Effector memory CD4-positive, alpha-beta T cell (primary cell): ENCODE data around the gene DDX46.

Experiments
- DNase-seq, 3 donors: peaks; one replicate each; pipeline ENCODE4 v3.0.0-alpha.2; 2020
- H3K27ac ChIP-seq: 2 replicates; pipeline ENCODE4 v1.7.0; 2013; ENCODE audit warnings: mild to moderate bottlenecking, low read length, moderate library complexity; ENCODE audit not compliant: insufficient read depth, poor library complexity, severe bottlenecking
- H3K27me3 ChIP-seq: replicated peaks from 2 replicates; pipeline ENCODE4 v1.7.0; 2013; ENCODE audit warnings: mild to moderate bottlenecking, low read length; ENCODE audit not compliant: insufficient read depth, control insufficient read depth, poor library complexity, severe bottlenecking
- H3K36me3 ChIP-seq: 2 replicates; pipeline ENCODE4 v1.7.0; 2013; ENCODE audit warnings: mild to moderate bottlenecking, low read length, moderate library complexity; ENCODE audit not compliant: control insufficient read depth, insufficient read depth
- H3K4me1 ChIP-seq: 2 replicates; pipeline ENCODE4 v1.7.0; 2013; ENCODE audit warnings: low read length, mild to moderate bottlenecking; ENCODE audit not compliant: control insufficient read depth, insufficient read depth, poor library complexity, severe bottlenecking
- H3K4me3 ChIP-seq: 2 replicates; pipeline ENCODE4 v1.7.0; 2013; ENCODE audit warnings: low read length, low read depth, mild to moderate bottlenecking; ENCODE audit not compliant: insufficient read depth, poor library complexity, severe bottlenecking
- H3K9me3 ChIP-seq: 2 replicates; pipeline ENCODE4 v1.7.0; 2013; ENCODE audit warnings: mild to moderate bottlenecking, low read length, moderate library complexity; ENCODE audit not compliant: control insufficient read depth

The DDX46 gene

GRCh38 chr5:134813407-134813806 lies 54.8 kb downstream of the DDX46 start:
- Histone ChIP-seq H3K4me3 (no peak overlapping the region), H3K36me3 (peaks cover 62% of the 10 kb centered on the region), H3K4me1 (no peaks in the 10 kb centered on the region), H3K9me3 (no peaks in the 10 kb centered on the region), H3K27me3 (no peaks in the 10 kb centered on the region), H3K27ac (no peak overlapping the region)
- DNase-seq: no peak

GRCh38 chr5:134813827-134814226 lies 55.2 kb downstream of the DDX46 start:
- Histone ChIP-seq H3K36me3 (peaks cover 61% of the 10 kb centered on the region), H3K9me3 (no peaks in the 10 kb centered on the region), H3K27me3 (no peaks in the 10 kb centered on the region), H3K4me1 (no peaks in the 10 kb centered on the region), H3K27ac (no peak overlapping the region), H3K4me3 (no peak overlapping the region)
- no peak for DNase-seq

GRCh38 chr5:134817006-134817405 lies 58.4 kb downstream of the DDX46 start:
- Histone ChIP-seq H3K9me3 (no peaks in the 10 kb centered on the region), H3K4me1 (no peaks in the 10 kb centered on the region), H3K36me3 (peaks cover 52% of the 10 kb centered on the region), H3K4me3 (no peak overlapping the region), H3K27me3 (no peaks in the 10 kb centered on the region), H3K27ac (no peak overlapping the region)
- DNase-seq: no peak

- H3K36me3 ChIP-seq: peaks cover 56% of the 10 kb centered on the region
- no peak overlapping the region for H3K27ac ChIP-seq
- H3K9me3 ChIP-seq: no peaks in the 10 kb centered on the region
- no peak overlapping the region for H3K4me3 ChIP-seq
- no peaks in the 10 kb centered on the region for H3K4me1 ChIP-seq
- no peaks in the 10 kb centered on the region for H3K27me3 ChIP-seq
- DNase-seq: no peak
Measured at GRCh38 chr5:134818776-134819175, 60.2 kb downstream of the DDX46 start.

GRCh38 chr5:134819407-134819963 lies 60.9 kb downstream of the DDX46 start:
- Histone ChIP-seq H3K4me1 (no peaks in the 10 kb centered on the region), H3K9me3 (no peaks in the 10 kb centered on the region), H3K27ac (no peak overlapping the region), H3K27me3 (no peaks in the 10 kb centered on the region), H3K36me3 (peaks cover 55% of the 10 kb centered on the region), H3K4me3 (no peak overlapping the region)
- DNase-seq: no peak

GRCh38 chr5:134821841-134822240 lies 63.3 kb downstream of the DDX46 start:
- Histone ChIP-seq H3K27ac (no peak overlapping the region), H3K27me3 (no peaks in the 10 kb centered on the region), H3K4me3 (no peak overlapping the region), H3K9me3 (no peaks in the 10 kb centered on the region), H3K36me3 (peaks cover 46% of the 10 kb centered on the region), H3K4me1 (no peaks in the 10 kb centered on the region)
- DNase-seq: no peak

- Histone ChIP-seq H3K36me3 (peaks cover 36% of the 10 kb centered on the region), H3K4me3 (no peak overlapping the region), H3K27me3 (no peaks in the 10 kb centered on the region), H3K4me1 (no peaks in the 10 kb centered on the region), H3K27ac (no peak overlapping the region), H3K9me3 (no peaks in the 10 kb centered on the region)
- DNase-seq: no peak
Measured at GRCh38 chr5:134824681-134825080, 66.1 kb downstream of the DDX46 start.

GRCh38 chr5:134825212-134825611 lies 66.6 kb downstream of the DDX46 start:
- no peak overlapping the region for H3K4me3 ChIP-seq
- no peak for DNase-seq
- H3K27me3 ChIP-seq: no peaks in the 10 kb centered on the region
- H3K36me3 ChIP-seq: peaks cover 32% of the 10 kb centered on the region
- H3K4me1 ChIP-seq: no peaks in the 10 kb centered on the region
- H3K9me3 ChIP-seq: no peaks in the 10 kb centered on the region
- no peak overlapping the region for H3K27ac ChIP-seq

- Histone ChIP-seq H3K9me3 (no peaks in the 10 kb centered on the region), H3K27me3 (no peaks in the 10 kb centered on the region), H3K27ac (no peak overlapping the region), H3K36me3 (no peaks in the 10 kb centered on the region), H3K4me1 (no peaks in the 10 kb centered on the region), H3K4me3 (no peak overlapping the region)
- DNase-seq: no peak
Measured at GRCh38 chr5:134833340-134834032, 74.9 kb downstream of the DDX46 start.

GRCh38 chr5:134835623-134836022 lies 77.0 kb downstream of the DDX46 start:
- Histone ChIP-seq H3K27ac (no peak overlapping the region), H3K4me1 (no peaks in the 10 kb centered on the region), H3K9me3 (no peaks in the 10 kb centered on the region), H3K36me3 (peaks cover 3% of the 10 kb centered on the region), H3K27me3 (no peaks in the 10 kb centered on the region), H3K4me3 (no peak overlapping the region)
- no peak for DNase-seq
